Astrocyte (in vitro differentiated cells and primary cell): ENCODE measurements around the gene FSD1L.

Source experiments
- EZH2 ChIP-seq: IDR thresholded peaks from 2 replicates; pipeline ENCODE4 v1.6.1; 2012; ENCODE audit warnings: mild to moderate bottlenecking, low read length, inconsistent platforms; ENCODE audit not compliant: insufficient read depth
- TF ChIP-seq, protein P1 (sequence below): IDR thresholded peaks from 2 replicates; pipeline ENCODE4 v1.5.1; 2011; ENCODE audit warnings: low read depth, mild to moderate bottlenecking, inconsistent platforms, low read length, moderate library complexity; ENCODE audit not compliant: insufficient read depth

DNA sequence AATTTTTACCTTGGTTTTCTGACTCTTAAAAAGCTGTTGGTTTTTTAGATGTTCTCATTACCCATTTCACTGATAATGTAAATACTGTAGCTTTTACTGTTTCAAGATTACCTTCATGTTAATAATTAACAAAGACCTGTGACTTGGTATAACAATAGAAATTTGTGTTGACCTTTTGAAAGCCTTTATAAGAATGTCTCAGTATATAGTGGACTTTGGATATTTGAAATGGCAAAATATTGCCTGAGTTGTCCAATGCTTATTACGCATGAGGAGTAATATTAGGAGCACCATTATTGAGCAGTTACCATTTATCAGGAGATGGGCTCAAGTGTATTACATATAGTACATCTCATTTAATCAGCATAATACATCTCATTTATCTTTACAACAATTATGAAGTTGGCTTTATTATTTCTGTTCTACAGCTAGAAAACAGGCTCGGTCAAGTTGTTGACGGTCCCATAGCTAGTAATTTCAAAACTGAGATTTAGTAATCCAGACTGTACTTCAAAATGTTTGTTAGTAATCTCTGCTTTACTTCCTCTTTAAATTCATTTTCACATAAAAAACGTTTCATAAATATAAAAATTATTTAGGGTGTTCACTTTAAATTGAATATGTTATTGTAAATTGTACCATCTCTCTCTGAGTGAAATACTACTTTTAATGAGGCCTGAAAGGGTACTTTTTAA is 59.4 kb downstream of the FSD1L start:
- TF ChIP-seq, protein P1, sequence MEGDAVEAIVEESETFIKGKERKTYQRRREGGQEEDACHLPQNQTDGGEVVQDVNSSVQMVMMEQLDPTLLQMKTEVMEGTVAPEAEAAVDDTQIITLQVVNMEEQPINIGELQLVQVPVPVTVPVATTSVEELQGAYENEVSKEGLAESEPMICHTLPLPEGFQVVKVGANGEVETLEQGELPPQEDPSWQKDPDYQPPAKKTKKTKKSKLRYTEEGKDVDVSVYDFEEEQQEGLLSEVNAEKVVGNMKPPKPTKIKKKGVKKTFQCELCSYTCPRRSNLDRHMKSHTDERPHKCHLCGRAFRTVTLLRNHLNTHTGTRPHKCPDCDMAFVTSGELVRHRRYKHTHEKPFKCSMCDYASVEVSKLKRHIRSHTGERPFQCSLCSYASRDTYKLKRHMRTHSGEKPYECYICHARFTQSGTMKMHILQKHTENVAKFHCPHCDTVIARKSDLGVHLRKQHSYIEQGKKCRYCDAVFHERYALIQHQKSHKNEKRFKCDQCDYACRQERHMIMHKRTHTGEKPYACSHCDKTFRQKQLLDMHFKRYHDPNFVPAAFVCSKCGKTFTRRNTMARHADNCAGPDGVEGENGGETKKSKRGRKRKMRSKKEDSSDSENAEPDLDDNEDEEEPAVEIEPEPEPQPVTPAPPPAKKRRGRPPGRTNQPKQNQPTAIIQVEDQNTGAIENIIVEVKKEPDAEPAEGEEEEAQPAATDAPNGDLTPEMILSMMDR: no peak
- no peak for TF ChIP-seq EZH2
